ENCODE measurements around the gene L3MBTL4.

The L3MBTL4 gene

GRCh38 chr18:6428851-6429395, 14.2 kb upstream of the L3MBTL4 start:
- H3K56ac ChIP-seq (ENCODE audit: low read length) = no peak overlapping the region
- no peak overlapping the region for H3K4me3 ChIP-seq (ENCODE audit: low read length)
- no peak overlapping the region for H2BK120ac ChIP-seq (ENCODE audit: low read depth, low read length)
- no peak overlapping the region for H4K5ac ChIP-seq (ENCODE audit: low read length)
- no peaks in the 10 kb centered on the region for H3K79me2 ChIP-seq (ENCODE audit: control insufficient read depth, insufficient read depth, low read length)
- no peaks in the 10 kb centered on the region for H3K27me3 ChIP-seq (ENCODE audit: insufficient read depth, low read length, poor library complexity)
- no peak overlapping the region for H4K8ac ChIP-seq (ENCODE audit: low read depth, low read length)
- H3K4me1 ChIP-seq (ENCODE audit: control insufficient read depth, low read depth, low read length) = no peaks in the 10 kb centered on the region
- H3K18ac ChIP-seq (ENCODE audit: low read length) = no peak overlapping the region
- no peak overlapping the region for H2AK5ac ChIP-seq (ENCODE audit: low read length)
- H2BK5ac ChIP-seq (ENCODE audit: low read length) = no peak overlapping the region
- no peak overlapping the region for H2BK15ac ChIP-seq (replicated peaks; ENCODE audit: low read depth)
- H3K4ac ChIP-seq (ENCODE audit: low read depth, low read length) = no peak overlapping the region
- WGBS (ENCODE audit: extremely low coverage, insufficient coverage, low lambda C conversion rate) = no CpG with 5 or more reads among the region's 3 CpGs
- DNase-seq = no peak
- no peaks in the 10 kb centered on the region for H3K79me1 ChIP-seq (ENCODE audit: low read length)
- H3K27ac ChIP-seq (ENCODE audit: low read depth, low read length) = no peak overlapping the region
- no peak overlapping the region for H3K23ac ChIP-seq (ENCODE audit: low read length)
- no peak overlapping the region for H3K4me2 ChIP-seq (ENCODE audit: low read length)
- no peaks in the 10 kb centered on the region for H3K36me3 ChIP-seq (ENCODE audit: control insufficient read depth, insufficient read depth, low read length)
- no peak overlapping the region for H3K9ac ChIP-seq (ENCODE audit: low read length)

GRCh38 chr18:6427286-6427685, 12.6 kb upstream of the L3MBTL4 start:
- WGBS (ENCODE audit: extremely low coverage, insufficient coverage, low lambda C conversion rate) = no CpG with 5 or more reads among the region's 1 CpG
- no peak overlapping the region for H3K4ac ChIP-seq (ENCODE audit: low read depth, low read length)
- H3K79me1 ChIP-seq (ENCODE audit: low read length) = no peaks in the 10 kb centered on the region
- no peak overlapping the region for H3K27ac ChIP-seq (ENCODE audit: low read depth, low read length)
- H3K18ac ChIP-seq (ENCODE audit: low read length) = no peak overlapping the region
- H3K23ac ChIP-seq (ENCODE audit: low read length) = no peak overlapping the region
- no peak overlapping the region for H2AK5ac ChIP-seq (ENCODE audit: low read length)
- no peak overlapping the region for H2BK120ac ChIP-seq (ENCODE audit: low read depth, low read length)
- no peak overlapping the region for H3K56ac ChIP-seq (ENCODE audit: low read length)
- no peak overlapping the region for H3K4me2 ChIP-seq (ENCODE audit: low read length)
- H3K9ac ChIP-seq (ENCODE audit: low read length) = no peak overlapping the region
- no peak for DNase-seq
- H4K5ac ChIP-seq (ENCODE audit: low read length) = no peak overlapping the region
- H3K4me3 ChIP-seq (ENCODE audit: low read length) = no peak overlapping the region
- no peaks in the 10 kb centered on the region for H3K4me1 ChIP-seq (ENCODE audit: control insufficient read depth, low read depth, low read length)
- H2BK5ac ChIP-seq (ENCODE audit: low read length) = no peak overlapping the region
- no peaks in the 10 kb centered on the region for H3K27me3 ChIP-seq (ENCODE audit: insufficient read depth, low read length, poor library complexity)
- H3K36me3 ChIP-seq (ENCODE audit: control insufficient read depth, insufficient read depth, low read length) = no peaks in the 10 kb centered on the region
- no peaks in the 10 kb centered on the region for H3K79me2 ChIP-seq (ENCODE audit: control insufficient read depth, insufficient read depth, low read length)
- no peak overlapping the region for H4K8ac ChIP-seq (ENCODE audit: low read depth, low read length)
- H2BK15ac ChIP-seq (replicated peaks; ENCODE audit: low read depth) = no peak overlapping the region

- Histone ChIP-seq H2BK15ac (replicated peaks; ENCODE audit: low read depth) (no peak overlapping the region), H3K27me3 (ENCODE audit: insufficient read depth, low read length, poor library complexity) (no peaks in the 10 kb centered on the region), H3K36me3 (ENCODE audit: control insufficient read depth, insufficient read depth, low read length) (no peaks in the 10 kb centered on the region), H4K5ac (ENCODE audit: low read length) (no peak overlapping the region), H3K56ac (ENCODE audit: low read length) (no peak overlapping the region), H3K79me2 (ENCODE audit: control insufficient read depth, insufficient read depth, low read length) (no peaks in the 10 kb centered on the region), H2BK5ac (ENCODE audit: low read length) (no peak overlapping the region), H3K9ac (ENCODE audit: low read length) (no peak overlapping the region), H2AK5ac (ENCODE audit: low read length) (no peak overlapping the region), H3K23ac (ENCODE audit: low read length) (no peak overlapping the region), H3K27ac (ENCODE audit: low read depth, low read length) (no peak overlapping the region), H3K4me1 (ENCODE audit: control insufficient read depth, low read depth, low read length) (no peaks in the 10 kb centered on the region), H4K8ac (ENCODE audit: low read depth, low read length) (no peak overlapping the region), H3K4ac (ENCODE audit: low read depth, low read length) (no peak overlapping the region), H3K4me3 (ENCODE audit: low read length) (no peak overlapping the region), H2BK120ac (ENCODE audit: low read depth, low read length) (no peak overlapping the region), H3K79me1 (ENCODE audit: low read length) (no peaks in the 10 kb centered on the region), H3K18ac (ENCODE audit: low read length) (no peak overlapping the region), H3K4me2 (ENCODE audit: low read length) (no peak overlapping the region)
- WGBS (ENCODE audit: extremely low coverage, insufficient coverage, low lambda C conversion rate) = no CpG with 5 or more reads among the region's 5 CpGs
- DNase-seq = no peak
Observed at GRCh38 chr18:6423289-6423688, 8.6 kb upstream of the L3MBTL4 start.

- Histone ChIP-seq H3K4me1 (ENCODE audit: control insufficient read depth, low read depth, low read length) (no peaks in the 10 kb centered on the region), H2BK15ac (replicated peaks; ENCODE audit: low read depth) (peak overlapping the region; percentile 87), H3K4me3 (ENCODE audit: low read length) (peak overlapping the region; percentile 47), H3K4me2 (ENCODE audit: low read length) (peak overlapping the region; percentile 85), H4K5ac (ENCODE audit: low read length) (no peak overlapping the region), H3K79me1 (ENCODE audit: low read length) (no peaks in the 10 kb centered on the region), H2AK5ac (ENCODE audit: low read length) (no peak overlapping the region), H2BK120ac (ENCODE audit: low read depth, low read length) (no peak overlapping the region), H3K18ac (ENCODE audit: low read length) (peak overlapping the region; percentile 96), H2BK5ac (ENCODE audit: low read length) (no peak overlapping the region), H3K9ac (ENCODE audit: low read length) (peak overlapping the region; percentile 78), H3K27ac (ENCODE audit: low read depth, low read length) (no peak overlapping the region), H3K27me3 (ENCODE audit: insufficient read depth, low read length, poor library complexity) (no peaks in the 10 kb centered on the region), H4K8ac (ENCODE audit: low read depth, low read length) (no peak overlapping the region), H3K23ac (ENCODE audit: low read length) (peak overlapping the region; percentile 53), H3K36me3 (ENCODE audit: control insufficient read depth, insufficient read depth, low read length) (no peaks in the 10 kb centered on the region), H3K79me2 (ENCODE audit: control insufficient read depth, insufficient read depth, low read length) (no peaks in the 10 kb centered on the region), H3K4ac (ENCODE audit: low read depth, low read length) (peak overlapping the region; percentile 95), H3K56ac (ENCODE audit: low read length) (peak overlapping the region; percentile 90)
- DNase-seq = peak; percentile 42
- WGBS (ENCODE audit: extremely low coverage, insufficient coverage, low lambda C conversion rate) = no CpG with 5 or more reads among the region's 68 CpGs
Observed at GRCh38 chr18:6414118-6414722, 491 bp downstream of the L3MBTL4 start.

GRCh38 chr18:6413579-6414117, 1.1 kb downstream of the L3MBTL4 start:
- Histone ChIP-seq H4K8ac (ENCODE audit: low read depth, low read length) (no peak overlapping the region), H3K79me1 (ENCODE audit: low read length) (no peaks in the 10 kb centered on the region), H3K4me1 (ENCODE audit: control insufficient read depth, low read depth, low read length) (no peaks in the 10 kb centered on the region), H3K9ac (ENCODE audit: low read length) (peak overlapping the region; percentile 78), H3K79me2 (ENCODE audit: control insufficient read depth, insufficient read depth, low read length) (no peaks in the 10 kb centered on the region), H3K18ac (ENCODE audit: low read length) (no peak overlapping the region), H2AK5ac (ENCODE audit: low read length) (no peak overlapping the region), H3K36me3 (ENCODE audit: control insufficient read depth, insufficient read depth, low read length) (no peaks in the 10 kb centered on the region), H2BK5ac (ENCODE audit: low read length) (no peak overlapping the region), H3K27me3 (ENCODE audit: insufficient read depth, low read length, poor library complexity) (no peaks in the 10 kb centered on the region), H3K27ac (ENCODE audit: low read depth, low read length) (no peak overlapping the region), H2BK120ac (ENCODE audit: low read depth, low read length) (no peak overlapping the region), H2BK15ac (replicated peaks; ENCODE audit: low read depth) (no peak overlapping the region), H3K4ac (ENCODE audit: low read depth, low read length) (no peak overlapping the region), H3K4me2 (ENCODE audit: low read length) (peak overlapping the region; percentile 85), H4K5ac (ENCODE audit: low read length) (no peak overlapping the region), H3K56ac (ENCODE audit: low read length) (peak overlapping the region; percentile 90), H3K4me3 (ENCODE audit: low read length) (no peak overlapping the region), H3K23ac (ENCODE audit: low read length) (peak overlapping the region; percentile 53)
- peak; percentile 34 for DNase-seq
- no CpG with 5 or more reads among the region's 25 CpGs for WGBS (ENCODE audit: extremely low coverage, insufficient coverage, low lambda C conversion rate)

All from mesendoderm (in vitro differentiated cells).